Left renal cortex interstitium (tissue), 4 donors: ENCODE data around the gene C12orf50. TPM values are rescaled to one million over a fixed set of nuclear protein-coding genes. Genes with fewer than 3 reads are reported as not detected.
"Not testable (repeated sequence)": the region's sequence is repeated elsewhere in the genome, so short reads cannot be mapped to it uniquely, and the experiment has no call there.

Source experiments
- DNase-seq, 4 donors: peaks; one replicate each; pipeline ENCODE4 v3.0.0-alpha.2; 2013; ENCODE audit warnings: low read depth in 4 of 4, low spot score in 2 of 4, missing footprints in 1 of 4
- polyA plus RNA-seq, 4 donors: library from polyadenylated mRNA; unstranded; fragments of 120-200 nt; gene quantifications; one replicate each; pipeline ENCODE4 v1.2.1, GENCODE V29; 2013; ENCODE audit not compliant: insufficient read length in 4 of 4

The C12orf50 gene
- polyA plus RNA-seq = under 1 TPM; 0.20 to 0.60 (median 0.43) TPM

- no peak for DNase-seq
Measured at GRCh38 chr12:88029093-88029665, at the start of gene C12orf50. Gene C12orf50, minus strand, starts transcription at chr12:88029401. Its CDS starts 2,439 bp downstream, at chr12:88026962.

GRCh38 chr12:88067301-88067700 lies 38.1 kb upstream of the C12orf50 start:
- no peak for DNase-seq

GRCh38 chr12:88063375-88063774 lies 34.2 kb upstream of the C12orf50 start:
- DNase-seq = no peak

GRCh38 chr12:88062474-88062873 lies 33.3 kb upstream of the C12orf50 start:
- no peak for DNase-seq

GRCh38 chr12:88058719-88059077 lies 29.5 kb upstream of the C12orf50 start:
- DNase-seq = no peak

- DNase-seq = no peak
Measured at GRCh38 chr12:88057994-88058718, 29.0 kb upstream of the C12orf50 start.

- no peak for DNase-seq
Measured at GRCh38 chr12:88056571-88056970, 27.4 kb upstream of the C12orf50 start.

GRCh38 chr12:88052686-88053085 lies 23.5 kb upstream of the C12orf50 start:
- no peak for DNase-seq

GRCh38 chr12:88044035-88044434 lies 14.8 kb upstream of the C12orf50 start:
- DNase-seq = no peak

- no peak for DNase-seq
Measured at GRCh38 chr12:88037770-88038169, 8.6 kb upstream of the C12orf50 start.

- no peak for DNase-seq
Measured at GRCh38 chr12:88036353-88036965, 7.3 kb upstream of the C12orf50 start.

- DNase-seq = no peak
Measured at GRCh38 chr12:88035907-88036289, 6.7 kb upstream of the C12orf50 start.

GRCh38 chr12:88035271-88035906 lies 6.2 kb upstream of the C12orf50 start:
- peak; percentile 59 to 85 (median 70) for DNase-seq

- not testable (repeated sequence) for DNase-seq
Measured at GRCh38 chr12:88031161-88031560, 2.0 kb upstream of the C12orf50 start.

GRCh38 chr12:88026196-88026595 lies 3.0 kb downstream of the C12orf50 start:
- no peak for DNase-seq

GRCh38 chr12:88017964-88018363 lies 11.2 kb downstream of the C12orf50 start:
- DNase-seq = no peak

- DNase-seq = no peak
Measured at GRCh38 chr12:88015825-88016224, 13.4 kb downstream of the C12orf50 start.

GRCh38 chr12:88011755-88012154 lies 17.4 kb downstream of the C12orf50 start:
- DNase-seq = no peak

- DNase-seq = no peak
Measured at GRCh38 chr12:88006351-88006750, 22.9 kb downstream of the C12orf50 start.

- no peak for DNase-seq
Measured at GRCh38 chr12:88001327-88001726, 27.9 kb downstream of the C12orf50 start.

- DNase-seq = peak; percentile 9 to 67 (median 34)
Measured at GRCh38 chr12:87995581-87996178, 33.5 kb downstream of the C12orf50 start.
